SK-N-SH treated with all-trans-retinoic acid at 6 μM for 48 hours (cell line): ENCODE measurements around the gene GPR156.

Experiments
- ATAC-seq: fragments of 200-7000 bp; cut with Tn5 transposase; 3 replicates; pipeline ENCODE4 v1.9.1; 2020; ENCODE audit warnings: mild to moderate bottlenecking, moderate library complexity
- ARNTL ChIP-seq: fragments of 450-650 bp; formaldehyde crosslinking; IDR thresholded peaks from 2 replicates; pipeline ENCODE4 v1.5.0; 2020; ENCODE audit warnings: low read depth, mild to moderate bottlenecking, moderate library complexity, borderline replicate concordance
- BACH2 ChIP-seq: fragments of 250-450 bp; sonication (Bioruptor Pico); IDR thresholded peaks from 2 replicates; pipeline ENCODE4 v1.9.0; 2021; ENCODE audit warnings: mild to moderate bottlenecking, borderline replicate concordance
- CSDC2 ChIP-seq: fragments of 250-450 bp; sonication (Bioruptor Pico); IDR thresholded peaks from 2 replicates; pipeline ENCODE4 v1.5.0; 2020; ENCODE audit warnings: mild to moderate bottlenecking, moderate library complexity
- CSRNP3 ChIP-seq: fragments of 250-450 bp; sonication (Bioruptor Pico); IDR thresholded peaks from 2 replicates; pipeline ENCODE4 v1.5.1; 2021; ENCODE audit warnings: mild to moderate bottlenecking, moderate library complexity
- ESRRG ChIP-seq: fragments of 250-450 bp; sonication (Bioruptor Pico); IDR thresholded peaks from 2 replicates; pipeline ENCODE4 v1.6.1; 2021; ENCODE audit warnings: mild to moderate bottlenecking
- GLIS3 ChIP-seq: fragments of 250-450 bp; sonication (Bioruptor Pico); IDR thresholded peaks from 2 replicates; pipeline ENCODE4 v1.5.0; 2020; ENCODE audit warnings: mild to moderate bottlenecking, moderate library complexity
- ISL1 ChIP-seq: fragments of 250-450 bp; sonication (Bioruptor Pico); IDR thresholded peaks from 2 replicates; pipeline ENCODE4 v2.1.2; 2022; ENCODE audit warnings: mild to moderate bottlenecking, moderate library complexity
- OSR1 ChIP-seq: fragments of 250-450 bp; sonication (Bioruptor Pico); IDR thresholded peaks from 2 replicates; pipeline ENCODE4 v1.8.0; 2022; ENCODE audit warnings: moderate library complexity, mild to moderate bottlenecking, inconsistent platforms
- PATZ1 ChIP-seq: fragments of 250-450 bp; sonication (Bioruptor Pico); IDR thresholded peaks from 2 replicates; pipeline ENCODE4 v1.8.0; 2020; ENCODE audit warnings: mild to moderate bottlenecking, moderate library complexity, borderline replicate concordance
- PPARA ChIP-seq: fragments of 250-450 bp; sonication (Bioruptor Pico); IDR thresholded peaks from 2 replicates; pipeline ENCODE4 v1.5.0; 2020; ENCODE audit warnings: mild to moderate bottlenecking, borderline replicate concordance
- RARB ChIP-seq: fragments of 250-450 bp; sonication (Bioruptor Pico); IDR thresholded peaks from 2 replicates; pipeline ENCODE4 v1.8.0; 2021; ENCODE audit warnings: mild to moderate bottlenecking, moderate library complexity
- SNAI2 ChIP-seq: fragments of 250-450 bp; sonication (Bioruptor Pico); IDR thresholded peaks from 2 replicates; pipeline ENCODE4 v1.5.0; 2020; ENCODE audit warnings: mild to moderate bottlenecking, moderate library complexity
- TCF4 ChIP-seq: fragments of 250-450 bp; sonication (Bioruptor Pico); IDR thresholded peaks from 2 replicates; pipeline ENCODE4 v1.8.0; 2021; ENCODE audit warnings: mild to moderate bottlenecking, moderate library complexity, borderline replicate concordance
- TOX ChIP-seq: fragments of 250-450 bp; sonication (Bioruptor Pico); IDR thresholded peaks from 2 replicates; pipeline ENCODE4 v1.8.0; 2021; ENCODE audit warnings: mild to moderate bottlenecking, moderate library complexity, borderline replicate concordance
- TSHZ2 ChIP-seq: fragments of 250-450 bp; sonication (Bioruptor Pico); IDR thresholded peaks from 2 replicates; pipeline ENCODE4 v1.5.0; 2020; ENCODE audit warnings: mild to moderate bottlenecking, moderate library complexity
- ZC3H10 ChIP-seq: fragments of 250-450 bp; sonication (Bioruptor Pico); IDR thresholded peaks from 2 replicates; pipeline ENCODE4 v1.5.1; 2021; ENCODE audit warnings: mild to moderate bottlenecking, moderate library complexity
- ZFP3 ChIP-seq: fragments of 250-450 bp; sonication (Bioruptor Pico); IDR thresholded peaks from 2 replicates; pipeline ENCODE4 v1.5.0; 2020; ENCODE audit warnings: mild to moderate bottlenecking, moderate library complexity
- ZFP30 ChIP-seq: fragments of 450-650 bp; formaldehyde crosslinking; IDR thresholded peaks from 2 replicates; pipeline ENCODE4 v1.5.0; 2022; ENCODE audit warnings: mild to moderate bottlenecking, moderate library complexity
- ZNF565 ChIP-seq: fragments of 450-650 bp; formaldehyde crosslinking; conservative IDR thresholded peaks from 2 replicates; pipeline ENCODE4 v1.5.0; 2020; ENCODE audit warnings: low read depth, mild to moderate bottlenecking, moderate library complexity
- ZNF70 ChIP-seq: fragments of 450-650 bp; formaldehyde crosslinking; IDR thresholded peaks from 2 replicates; pipeline ENCODE4 v1.5.0; 2020; ENCODE audit warnings: mild to moderate bottlenecking, moderate library complexity
- ZNF8 ChIP-seq: fragments of 450-650 bp; formaldehyde crosslinking; IDR thresholded peaks from 2 replicates; pipeline ENCODE4 v1.5.0; 2020; ENCODE audit warnings: mild to moderate bottlenecking, moderate library complexity
- TF ChIP-seq, protein P1 (sequence below): fragments of 250-450 bp; sonication (Bioruptor Pico); IDR thresholded peaks from 2 replicates; pipeline ENCODE4 v1.5.1; 2020; ENCODE audit warnings: low read depth, mild to moderate bottlenecking, moderate library complexity

Gene GPR156

GRCh38 chr3:120239644-120240043 is 45.4 kb downstream of the GPR156 start:
- no peak for ATAC-seq
- TF ChIP-seq RARB (CRISPR knock-in tag) (no peak), PPARA (no peak), ESRRG (CRISPR knock-in tag) (no peak), PATZ1 (CRISPR knock-in tag) (no peak), ZFP3 (no peak), GLIS3 (no peak), TSHZ2 (CRISPR knock-in tag) (no peak), ZC3H10 (CRISPR knock-in tag) (no peak), ZNF8 (no peak), CSDC2 (CRISPR knock-in tag) (no peak), TOX (no peak), OSR1 (no peak), ZNF565 (CRISPR knock-in tag) (no peak), ZNF70 (CRISPR knock-in tag) (no peak), TCF4 (CRISPR knock-in tag) (no peak), BACH2 (CRISPR knock-in tag) (no peak), ZFP30 (CRISPR knock-in tag) (no peak)

GRCh38 chr3:120227710-120228347 is 57.2 kb downstream of the GPR156 start:
- no peak for ATAC-seq
- TF ChIP-seq ZFP3: no peak
- TF ChIP-seq SNAI2 (CRISPR knock-in tag): no peak
- no peak for TF ChIP-seq PATZ1 (CRISPR knock-in tag)
- no peak for TF ChIP-seq CSDC2 (CRISPR knock-in tag)
- no peak for TF ChIP-seq ZNF8
- no peak for TF ChIP-seq ZNF565 (CRISPR knock-in tag)
- TF ChIP-seq CSRNP3 (CRISPR knock-in tag): no peak
- TF ChIP-seq TCF4 (CRISPR knock-in tag): no peak
- TF ChIP-seq ZFP30 (CRISPR knock-in tag): no peak
- no peak for TF ChIP-seq TOX
- no peak for TF ChIP-seq ZC3H10 (CRISPR knock-in tag)
- TF ChIP-seq TSHZ2 (CRISPR knock-in tag): no peak
- TF ChIP-seq ARNTL: no peak
- TF ChIP-seq ISL1: no peak
- no peak for TF ChIP-seq PPARA
- no peak for TF ChIP-seq ESRRG (CRISPR knock-in tag)
- no peak for TF ChIP-seq ZNF70 (CRISPR knock-in tag)
- no peak for TF ChIP-seq BACH2 (CRISPR knock-in tag)
- TF ChIP-seq, protein P1, sequence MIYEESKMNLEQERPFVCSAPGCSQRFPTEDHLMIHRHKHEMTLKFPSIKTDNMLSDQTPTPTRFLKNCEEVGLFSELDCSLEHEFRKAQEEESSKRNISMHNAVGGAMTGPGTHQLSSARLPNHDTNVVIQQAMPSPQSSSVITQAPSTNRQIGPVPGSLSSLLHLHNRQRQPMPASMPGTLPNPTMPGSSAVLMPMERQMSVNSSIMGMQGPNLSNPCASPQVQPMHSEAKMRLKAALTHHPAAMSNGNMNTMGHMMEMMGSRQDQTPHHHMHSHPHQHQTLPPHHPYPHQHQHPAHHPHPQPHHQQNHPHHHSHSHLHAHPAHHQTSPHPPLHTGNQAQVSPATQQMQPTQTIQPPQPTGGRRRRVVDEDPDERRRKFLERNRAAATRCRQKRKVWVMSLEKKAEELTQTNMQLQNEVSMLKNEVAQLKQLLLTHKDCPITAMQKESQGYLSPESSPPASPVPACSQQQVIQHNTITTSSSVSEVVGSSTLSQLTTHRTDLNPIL (CRISPR knock-in tag): no peak
